ENCODE measurements around the gene ZNF534.
A peak's percentile ranks its signal among the peaks of the same experiment; 100 is the strongest.

The ZNF534 gene

DNA sequence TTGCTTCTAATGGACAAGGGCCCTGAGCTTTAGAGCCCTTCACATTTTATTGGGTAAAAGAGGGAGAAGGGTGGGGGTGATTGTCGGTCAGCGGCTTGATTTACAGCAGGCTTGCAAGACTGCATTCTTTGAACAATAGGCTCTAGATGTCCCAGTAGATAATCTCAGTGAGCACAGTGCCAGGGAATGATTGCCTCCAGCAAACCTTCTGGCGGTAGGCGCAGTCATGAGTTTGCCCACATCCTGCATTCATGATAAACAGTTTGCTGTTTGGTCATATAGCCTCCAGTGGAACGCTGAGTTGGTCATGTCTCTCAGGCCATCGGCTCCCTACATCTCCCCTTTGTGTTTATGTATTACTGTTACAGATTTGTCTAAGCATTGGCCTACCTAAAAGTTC, 18.7 kb upstream of the ZNF534 start:
- Histone ChIP-seq H3K23ac (ENCODE audit: low read depth, low read length, poor library complexity) (no peak overlapping the region), H2AK5ac (ENCODE audit: low read depth, low read length) (no peak overlapping the region), H2BK15ac (ENCODE audit: low read length) (no peak overlapping the region), H4K91ac (ENCODE audit: low read depth, low read length, poor library complexity) (no peak overlapping the region), H3K4ac (ENCODE audit: low read length) (no peak overlapping the region), H3K4me2 (ENCODE audit: insufficient read depth, low read length, poor library complexity, severe bottlenecking) (no peak overlapping the region), H2AFZ (ENCODE audit: low read length) (no peak overlapping the region), H4K8ac (ENCODE audit: low read depth, low read length) (no peak overlapping the region), H2BK5ac (ENCODE audit: low read length) (no peak overlapping the region), H3K36me3 (replicated peaks in 1 of 2; ENCODE audit: control insufficient read depth in 2 of 2, insufficient read depth in 2 of 2, low read length in 2 of 2) (peaks cover 7 to 82% of the 10 kb centered on the region in 2 donors), H3K14ac (ENCODE audit: low read length) (no peak overlapping the region), H3K79me1 (ENCODE audit: low read depth, low read length) (no peaks in the 10 kb centered on the region), H3K18ac (ENCODE audit: low read length) (no peak overlapping the region), H3K27me3 (ENCODE audit: control insufficient read depth in 3 of 3, insufficient read depth in 3 of 3, low read depth in 1 of 3, low read length in 3 of 3) (no peaks in the 10 kb centered on the region), H3K27ac (replicated peaks; ENCODE audit: low read length) (no peak overlapping the region), H2BK12ac (ENCODE audit: low read length) (no peak overlapping the region), H3K4me3 (ENCODE audit: low read length in 2 of 2) (peak overlapping the region in 1 of 2 donors; percentile 42), H3K4me1 (ENCODE audit: control insufficient read depth in 2 of 2, insufficient read depth in 1 of 2, low read depth in 1 of 2, low read length in 2 of 2) (no peaks in the 10 kb centered on the region), H3K9ac (ENCODE audit: low read depth, low read length, poor library complexity) (no peak overlapping the region), H2BK120ac (ENCODE audit: low read depth, low read length) (no peak overlapping the region), H3K9me3 (replicated peaks in 1 of 2; ENCODE audit: control insufficient read depth in 2 of 2, insufficient read depth in 1 of 2, low read depth in 1 of 2, low read length in 2 of 2) (peaks cover 21 to 68% of the 10 kb centered on the region in 2 donors)
- no peak for DNase-seq (ENCODE audit: low spot score)
- whole genome bisulfite sequencing, 2 donors (ENCODE audit: extremely low coverage in 2 of 2, insufficient read length in 2 of 2, insufficient replicate concordance in 1 of 2): no CpG with 5 or more reads among the region's 6 CpGs

DNA sequence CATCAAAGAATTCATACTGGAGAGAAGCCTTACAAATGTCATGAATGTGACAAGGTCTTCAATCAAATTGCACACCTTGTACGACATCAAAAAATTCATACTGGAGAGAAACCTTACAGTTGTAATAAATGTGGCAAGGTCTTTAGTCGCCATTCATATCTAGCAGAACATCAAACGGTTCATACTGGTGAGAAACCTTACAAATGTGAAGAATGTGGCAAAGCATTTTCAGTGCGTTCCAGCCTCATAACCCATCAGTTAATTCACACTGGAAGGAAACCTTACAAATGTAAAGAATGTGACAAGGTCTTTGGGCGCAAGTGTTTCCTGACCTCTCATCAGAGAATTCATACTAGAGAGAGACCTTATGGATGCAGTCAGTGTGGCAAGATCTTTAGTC, 13.2 kb upstream of the ZNF534 start:
- Histone ChIP-seq H2BK5ac (ENCODE audit: low read length) (no peak overlapping the region), H3K4me3 (ENCODE audit: low read length in 2 of 2) (no peak overlapping the region), H3K4ac (ENCODE audit: low read length) (no peak overlapping the region), H2BK120ac (ENCODE audit: low read depth, low read length) (no peak overlapping the region), H3K27ac (replicated peaks; ENCODE audit: low read length) (no peak overlapping the region), H4K91ac (ENCODE audit: low read depth, low read length, poor library complexity) (no peak overlapping the region), H4K8ac (ENCODE audit: low read depth, low read length) (no peak overlapping the region), H3K14ac (ENCODE audit: low read length) (no peak overlapping the region), H2BK12ac (ENCODE audit: low read length) (no peak overlapping the region), H2AK5ac (ENCODE audit: low read depth, low read length) (no peak overlapping the region), H3K79me1 (ENCODE audit: low read depth, low read length) (no peaks in the 10 kb centered on the region), H3K18ac (ENCODE audit: low read length) (no peak overlapping the region), H3K9ac (ENCODE audit: low read depth, low read length, poor library complexity) (no peak overlapping the region), H3K4me2 (ENCODE audit: insufficient read depth, low read length, poor library complexity, severe bottlenecking) (no peak overlapping the region), H3K23ac (ENCODE audit: low read depth, low read length, poor library complexity) (no peak overlapping the region), H2BK15ac (ENCODE audit: low read length) (no peak overlapping the region), H3K36me3 (replicated peaks in 1 of 2; ENCODE audit: control insufficient read depth in 2 of 2, insufficient read depth in 2 of 2, low read length in 2 of 2) (peaks cover 0 to 29% of the 10 kb centered on the region in 2 donors), H3K27me3 (ENCODE audit: control insufficient read depth in 3 of 3, insufficient read depth in 3 of 3, low read depth in 1 of 3, low read length in 3 of 3) (no peaks in the 10 kb centered on the region), H3K4me1 (ENCODE audit: control insufficient read depth in 2 of 2, insufficient read depth in 1 of 2, low read depth in 1 of 2, low read length in 2 of 2) (no peaks in the 10 kb centered on the region), H2AFZ (ENCODE audit: low read length) (no peak overlapping the region), H3K9me3 (replicated peaks in 1 of 2; ENCODE audit: control insufficient read depth in 2 of 2, insufficient read depth in 1 of 2, low read depth in 1 of 2, low read length in 2 of 2) (peaks cover 16 to 71% of the 10 kb centered on the region in 2 donors)
- WGBS, 2 donors (ENCODE audit: extremely low coverage in 2 of 2, insufficient read length in 2 of 2, insufficient replicate concordance in 1 of 2): no CpG with 5 or more reads among the region's 5 CpGs
- DNase-seq (ENCODE audit: low spot score): no peak

DNA sequence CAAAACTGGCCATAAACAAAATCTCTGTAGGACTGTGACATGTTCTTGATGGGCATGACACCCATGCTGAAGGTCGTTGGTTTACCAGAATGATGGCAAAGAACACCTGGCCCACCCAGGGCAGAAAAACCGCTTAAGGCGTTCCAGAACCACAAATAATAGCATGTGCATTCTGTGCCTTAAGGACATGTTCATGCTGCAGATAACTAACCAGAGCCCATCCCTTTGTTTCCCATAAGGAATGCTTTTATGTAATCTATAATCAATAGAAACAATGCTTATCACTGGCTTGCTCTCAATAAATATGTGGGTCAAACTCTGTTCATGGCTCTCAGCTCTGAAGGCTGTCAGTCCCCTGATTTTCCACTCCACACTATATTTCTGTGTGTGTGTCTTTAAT, 13.2 kb downstream of the ZNF534 start:
- Histone ChIP-seq H3K36me3 (replicated peaks in 1 of 2; ENCODE audit: control insufficient read depth in 2 of 2, insufficient read depth in 2 of 2, low read length in 2 of 2) (no peaks in the 10 kb centered on the region), H3K9me3 (replicated peaks in 1 of 2; ENCODE audit: control insufficient read depth in 2 of 2, insufficient read depth in 1 of 2, low read depth in 1 of 2, low read length in 2 of 2) (peaks cover 10 to 14% of the 10 kb centered on the region in 2 donors), H3K79me1 (ENCODE audit: low read depth, low read length) (no peaks in the 10 kb centered on the region), H2BK15ac (ENCODE audit: low read length) (no peak overlapping the region), H2AK5ac (ENCODE audit: low read depth, low read length) (no peak overlapping the region), H4K8ac (ENCODE audit: low read depth, low read length) (no peak overlapping the region), H4K91ac (ENCODE audit: low read depth, low read length, poor library complexity) (no peak overlapping the region), H3K23ac (ENCODE audit: low read depth, low read length, poor library complexity) (no peak overlapping the region), H3K18ac (ENCODE audit: low read length) (no peak overlapping the region), H3K14ac (ENCODE audit: low read length) (no peak overlapping the region), H3K4me2 (ENCODE audit: insufficient read depth, low read length, poor library complexity, severe bottlenecking) (no peak overlapping the region), H2BK5ac (ENCODE audit: low read length) (no peak overlapping the region), H2AFZ (ENCODE audit: low read length) (no peak overlapping the region), H3K4me3 (ENCODE audit: low read length in 2 of 2) (no peak overlapping the region), H3K4me1 (ENCODE audit: control insufficient read depth in 2 of 2, insufficient read depth in 1 of 2, low read depth in 1 of 2, low read length in 2 of 2) (no peaks in the 10 kb centered on the region), H3K4ac (ENCODE audit: low read length) (no peak overlapping the region), H3K27ac (replicated peaks; ENCODE audit: low read length) (no peak overlapping the region), H2BK120ac (ENCODE audit: low read depth, low read length) (no peak overlapping the region), H2BK12ac (ENCODE audit: low read length) (no peak overlapping the region), H3K27me3 (ENCODE audit: control insufficient read depth in 3 of 3, insufficient read depth in 3 of 3, low read depth in 1 of 3, low read length in 3 of 3) (no peaks in the 10 kb centered on the region), H3K9ac (ENCODE audit: low read depth, low read length, poor library complexity) (no peak overlapping the region)
- DNase-seq (ENCODE audit: low spot score): no peak
- WGBS, 2 donors (ENCODE audit: extremely low coverage in 2 of 2, insufficient read length in 2 of 2, insufficient replicate concordance in 1 of 2): no CpG with 5 or more reads among the region's 3 CpGs

DNA sequence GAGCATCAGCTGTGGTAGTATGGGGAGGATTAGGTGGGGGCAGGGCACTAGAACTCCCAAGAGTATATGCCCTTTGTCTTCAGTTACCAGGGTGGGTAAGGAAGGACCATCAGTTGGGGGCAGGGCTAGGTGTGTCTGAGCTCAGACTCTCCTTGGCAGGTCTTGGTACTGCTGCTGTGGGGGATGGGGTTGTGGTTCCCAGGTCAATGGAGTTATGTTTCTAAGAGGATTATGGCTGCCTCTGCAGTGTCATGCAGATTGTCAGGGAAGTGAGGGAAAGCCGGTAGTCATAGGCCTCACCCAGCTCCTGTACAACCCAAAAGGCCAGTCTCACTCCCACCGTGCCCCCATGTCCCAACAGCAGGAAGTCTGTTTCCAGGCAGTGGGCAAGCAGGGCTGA, 15.6 kb downstream of the ZNF534 start:
- no peak overlapping the region for H3K4ac ChIP-seq (ENCODE audit: low read length)
- H4K8ac ChIP-seq (ENCODE audit: low read depth, low read length): no peak overlapping the region
- H3K18ac ChIP-seq (ENCODE audit: low read length): no peak overlapping the region
- H3K27me3 ChIP-seq (ENCODE audit: control insufficient read depth in 3 of 3, insufficient read depth in 3 of 3, low read depth in 1 of 3, low read length in 3 of 3): no peaks in the 10 kb centered on the region
- H3K9me3 ChIP-seq (replicated peaks in 1 of 2; ENCODE audit: control insufficient read depth in 2 of 2, insufficient read depth in 1 of 2, low read depth in 1 of 2, low read length in 2 of 2): peaks cover 6 to 9% of the 10 kb centered on the region in 2 donors
- no peak overlapping the region for H3K4me2 ChIP-seq (ENCODE audit: insufficient read depth, low read length, poor library complexity, severe bottlenecking)
- H3K14ac ChIP-seq (ENCODE audit: low read length): no peak overlapping the region
- H3K4me3 ChIP-seq (ENCODE audit: low read length in 2 of 2): no peak overlapping the region
- no peak overlapping the region for H2BK120ac ChIP-seq (ENCODE audit: low read depth, low read length)
- DNase-seq (ENCODE audit: low spot score): no peak
- H4K91ac ChIP-seq (ENCODE audit: low read depth, low read length, poor library complexity): no peak overlapping the region
- H3K27ac ChIP-seq (replicated peaks; ENCODE audit: low read length): no peak overlapping the region
- H3K4me1 ChIP-seq (ENCODE audit: control insufficient read depth in 2 of 2, insufficient read depth in 1 of 2, low read depth in 1 of 2, low read length in 2 of 2): no peaks in the 10 kb centered on the region
- no peak overlapping the region for H2BK12ac ChIP-seq (ENCODE audit: low read length)
- H2BK5ac ChIP-seq (ENCODE audit: low read length): no peak overlapping the region
- H2BK15ac ChIP-seq (ENCODE audit: low read length): no peak overlapping the region
- no peak overlapping the region for H3K23ac ChIP-seq (ENCODE audit: low read depth, low read length, poor library complexity)
- H2AK5ac ChIP-seq (ENCODE audit: low read depth, low read length): no peak overlapping the region
- no peaks in the 10 kb centered on the region for H3K79me1 ChIP-seq (ENCODE audit: low read depth, low read length)
- no peak overlapping the region for H3K9ac ChIP-seq (ENCODE audit: low read depth, low read length, poor library complexity)
- no peak overlapping the region for H2AFZ ChIP-seq (ENCODE audit: low read length)
- no peaks in the 10 kb centered on the region for H3K36me3 ChIP-seq (replicated peaks in 1 of 2; ENCODE audit: control insufficient read depth in 2 of 2, insufficient read depth in 2 of 2, low read length in 2 of 2)
- WGBS, 2 donors (ENCODE audit: extremely low coverage in 2 of 2, insufficient read length in 2 of 2, insufficient replicate concordance in 1 of 2): no CpG with 5 or more reads among the region's 2 CpGs

Data from neuronal stem cell (in vitro differentiated cells).